ENCODE data around the gene RPIA.

DNA sequence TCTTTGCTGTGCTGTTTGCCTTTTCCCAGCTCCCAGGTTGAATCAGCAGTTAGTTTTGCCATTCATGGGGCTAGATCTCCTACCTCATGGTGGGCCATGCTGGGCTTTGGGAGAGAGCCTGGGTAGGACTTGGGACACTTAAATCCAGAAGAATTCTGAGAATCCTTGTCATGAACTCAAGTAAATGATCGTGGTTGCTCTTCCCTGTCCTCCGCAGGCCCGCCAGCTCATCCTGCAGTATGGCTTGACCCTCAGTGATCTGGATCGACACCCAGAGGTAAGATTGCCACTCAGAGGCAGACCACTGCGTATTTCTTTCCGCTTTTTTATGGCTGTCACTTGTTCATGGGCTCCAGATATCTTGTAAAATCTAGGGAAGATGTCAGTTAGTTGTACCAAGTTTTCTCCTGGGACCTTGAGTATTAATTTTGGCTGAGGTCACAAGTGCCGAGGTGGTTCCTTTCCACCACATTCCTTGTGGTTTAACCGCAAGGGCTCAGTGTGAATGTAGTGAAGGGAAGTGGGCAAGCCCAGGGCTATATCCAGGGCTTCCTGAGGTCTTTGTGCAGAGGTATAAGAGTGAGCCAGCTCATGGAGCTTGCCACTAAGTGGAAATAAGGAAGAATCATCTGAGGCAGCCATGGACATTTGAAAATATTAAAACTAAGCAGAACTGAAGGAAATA is 37.7 kb downstream of the RPIA start:
- TF ChIP-seq, protein P1, sequence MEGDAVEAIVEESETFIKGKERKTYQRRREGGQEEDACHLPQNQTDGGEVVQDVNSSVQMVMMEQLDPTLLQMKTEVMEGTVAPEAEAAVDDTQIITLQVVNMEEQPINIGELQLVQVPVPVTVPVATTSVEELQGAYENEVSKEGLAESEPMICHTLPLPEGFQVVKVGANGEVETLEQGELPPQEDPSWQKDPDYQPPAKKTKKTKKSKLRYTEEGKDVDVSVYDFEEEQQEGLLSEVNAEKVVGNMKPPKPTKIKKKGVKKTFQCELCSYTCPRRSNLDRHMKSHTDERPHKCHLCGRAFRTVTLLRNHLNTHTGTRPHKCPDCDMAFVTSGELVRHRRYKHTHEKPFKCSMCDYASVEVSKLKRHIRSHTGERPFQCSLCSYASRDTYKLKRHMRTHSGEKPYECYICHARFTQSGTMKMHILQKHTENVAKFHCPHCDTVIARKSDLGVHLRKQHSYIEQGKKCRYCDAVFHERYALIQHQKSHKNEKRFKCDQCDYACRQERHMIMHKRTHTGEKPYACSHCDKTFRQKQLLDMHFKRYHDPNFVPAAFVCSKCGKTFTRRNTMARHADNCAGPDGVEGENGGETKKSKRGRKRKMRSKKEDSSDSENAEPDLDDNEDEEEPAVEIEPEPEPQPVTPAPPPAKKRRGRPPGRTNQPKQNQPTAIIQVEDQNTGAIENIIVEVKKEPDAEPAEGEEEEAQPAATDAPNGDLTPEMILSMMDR (IDR thresholded peaks at IDR 0.05; ENCODE audit: low read depth, low read length, poor library complexity, severe bottlenecking) = no peak
- TF ChIP-seq EZH2phosphoT487 (IDR thresholded peaks at IDR 0.05; ENCODE audit: borderline replicate concordance, low read length) = no peak
